ENCODE measurements around the gene RPL28. TPM values are rescaled to one million over a fixed set of nuclear protein-coding genes. Genes with fewer than 3 reads are reported as not detected.

The RPL28 gene
- total RNA-seq, 2 experiments from 2014 or later: 3,995 to 4,178 TPM

GRCh38 chr19:55443824-55444480 lies 58.2 kb downstream of the RPL28 start:
- Mint-ChIP-seq H3K27me3 (peaks cover 65% of the 10 kb centered on the region), H3K4me3 (no peak overlapping the region), H3K9me3 (no peaks in the 10 kb centered on the region), H3K36me3 (ENCODE audit: low read depth) (no peaks in the 10 kb centered on the region), H3K27ac (no peak overlapping the region), H3K4me1 (ENCODE audit: low read depth) (peaks cover 33% of the 10 kb centered on the region)
- TF ChIP-seq CTCF (IDR thresholded peaks at IDR 0.05): no peak
- intact Hi-C loops (cut with DNase I, micrococcal nuclease): no loop called here
- Histone ChIP-seq H3K27ac (ENCODE audit: low read depth in 1 of 2, low read length in 2 of 2) (no peak overlapping the region), H3K36me3 (ENCODE audit: insufficient read depth, low read length) (no peaks in the 10 kb centered on the region), H3K9me3 (ENCODE audit: control insufficient read depth in 1 of 2, insufficient read depth in 1 of 2, low read length in 2 of 2) (peaks cover 0 to 23% of the 10 kb centered on the region in 2 experiments), H3K4me3 (ENCODE audit: low read length) (no peak overlapping the region), H3K27me3 (ENCODE audit: control insufficient read depth in 1 of 2, insufficient read depth in 2 of 2, low read length in 2 of 2) (peaks cover 53 to 70% of the 10 kb centered on the region in 2 experiments), H3K4me1 (ENCODE audit: insufficient read depth, low read length) (peaks cover 28% of the 10 kb centered on the region)
- ATAC-seq (ENCODE audit: poor library complexity) (no peak), DNase-seq (no peak)
- ChIA-PET POLR2A (no interaction called here), CTCF (interaction anchor here (1.0 kb wide), 1 partner anchor 60 kb away, joined by 3 read pairs; no protein-coding TSS in a partner anchor)

- TF ChIP-seq CTCF (IDR thresholded peaks at IDR 0.05): no peak
- DNase-seq (no peak), ATAC-seq (ENCODE audit: poor library complexity) (no peak)
- peaks cover 32% of the 10 kb centered on the region for H3K4me1 Mint-ChIP-seq (ENCODE audit: low read depth)
- Histone ChIP-seq H3K9me3 (ENCODE audit: control insufficient read depth in 1 of 2, insufficient read depth in 1 of 2, low read length in 2 of 2) (peaks cover 0 to 24% of the 10 kb centered on the region in 2 experiments), H3K27me3 (ENCODE audit: control insufficient read depth in 1 of 2, insufficient read depth in 2 of 2, low read length in 2 of 2) (peaks cover 53 to 69% of the 10 kb centered on the region in 2 experiments), H3K27ac (ENCODE audit: low read depth in 1 of 2, low read length in 2 of 2) (no peak overlapping the region), H3K4me1 (ENCODE audit: insufficient read depth, low read length) (peaks cover 28% of the 10 kb centered on the region), H3K36me3 (ENCODE audit: insufficient read depth, low read length) (no peaks in the 10 kb centered on the region), H3K4me3 (ENCODE audit: low read length) (no peak overlapping the region)
- no peaks in the 10 kb centered on the region for H3K36me3 Mint-ChIP-seq (ENCODE audit: low read depth)
- H3K27me3 Mint-ChIP-seq: peaks cover 58% of the 10 kb centered on the region
- intact Hi-C loops (cut with DNase I, micrococcal nuclease): no loop called here
- CTCF ChIA-PET: interaction anchor here (1.0 kb wide), 1 partner anchor 60 kb away, joined by 3 read pairs; no protein-coding TSS in a partner anchor
- POLR2A ChIA-PET: no interaction called here
- no peaks in the 10 kb centered on the region for H3K9me3 Mint-ChIP-seq
- no peak overlapping the region for H3K4me3 Mint-ChIP-seq
- H3K27ac Mint-ChIP-seq: no peak overlapping the region
Measured at GRCh38 chr19:55444646-55445045, 58.9 kb downstream of the RPL28 start.

DNA sequence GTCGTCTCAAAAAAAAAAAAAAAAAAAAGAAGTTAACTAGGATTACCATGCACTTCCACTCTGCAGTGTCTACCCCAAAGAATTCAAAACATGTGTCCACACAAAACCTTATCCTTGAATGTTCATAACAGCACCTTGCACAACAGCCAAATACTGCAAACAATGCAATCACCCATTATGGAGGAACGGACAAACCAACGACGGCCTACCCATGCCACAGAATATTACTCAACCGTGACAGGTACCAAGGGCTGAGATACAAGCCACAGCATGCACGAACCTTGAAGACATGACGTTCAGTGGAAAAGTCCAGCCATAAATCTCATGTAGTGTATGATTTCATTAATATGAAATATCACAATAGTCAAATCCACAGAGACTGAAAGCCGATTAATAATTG lies 60.3 kb downstream of the RPL28 start:
- H3K27ac Mint-ChIP-seq: no peak overlapping the region
- ATAC-seq (ENCODE audit: poor library complexity): no peak
- peaks cover 22% of the 10 kb centered on the region for H3K4me1 Mint-ChIP-seq (ENCODE audit: low read depth)
- no peak for TF ChIP-seq CTCF (IDR thresholded peaks at IDR 0.05)
- Histone ChIP-seq H3K4me1 (ENCODE audit: insufficient read depth, low read length) (peaks cover 22% of the 10 kb centered on the region), H3K9me3 (ENCODE audit: control insufficient read depth in 1 of 2, insufficient read depth in 1 of 2, low read length in 2 of 2) (peaks cover 0 to 18% of the 10 kb centered on the region in 2 experiments), H3K27me3 (ENCODE audit: control insufficient read depth in 1 of 2, insufficient read depth in 2 of 2, low read length in 2 of 2) (peaks cover 49 to 64% of the 10 kb centered on the region in 2 experiments), H3K36me3 (ENCODE audit: insufficient read depth, low read length) (no peaks in the 10 kb centered on the region), H3K4me3 (ENCODE audit: low read length) (no peak overlapping the region), H3K27ac (ENCODE audit: low read depth in 1 of 2, low read length in 2 of 2) (no peak overlapping the region)
- intact Hi-C loops (cut with DNase I, micrococcal nuclease): no loop called here
- ChIA-PET POLR2A (no interaction called here), CTCF (no interaction called here)
- peaks cover 52% of the 10 kb centered on the region for H3K27me3 Mint-ChIP-seq
- DNase-seq: no peak
- no peaks in the 10 kb centered on the region for H3K36me3 Mint-ChIP-seq (ENCODE audit: low read depth)
- H3K4me3 Mint-ChIP-seq: no peak overlapping the region
- no peaks in the 10 kb centered on the region for H3K9me3 Mint-ChIP-seq
